COLO668 (cell line): ENCODE data around the gene PCED1B.

ENCODE experiments used
- DNase-seq: peaks from one replicate; lab custom pipeline; 2025; ENCODE audit not compliant: unreplicated experiment; lab: John Stamatoyannopoulos, UW

The PCED1B gene

GRCh38 chr12:47088021-47088944 is 8.9 kb downstream of the PCED1B start:
- DNase-seq: peak; percentile 70

GRCh38 chr12:47091009-47091408 is 11.6 kb downstream of the PCED1B start:
- DNase-seq: no peak

GRCh38 chr12:47094804-47095203 is 15.4 kb downstream of the PCED1B start:
- no peak for DNase-seq

GRCh38 chr12:47095446-47096236 is 16.2 kb downstream of the PCED1B start:
- no peak for DNase-seq

GRCh38 chr12:47097276-47097896 is 18.0 kb downstream of the PCED1B start:
- no peak for DNase-seq

GRCh38 chr12:47098099-47098498 is 18.7 kb downstream of the PCED1B start:
- no peak for DNase-seq

GRCh38 chr12:47099610-47100009 is 20.2 kb downstream of the PCED1B start:
- no peak for DNase-seq

GRCh38 chr12:47100160-47100559 is 20.7 kb downstream of the PCED1B start:
- no peak for DNase-seq

GRCh38 chr12:47102406-47102805 is 23.0 kb downstream of the PCED1B start:
- DNase-seq: no peak

- DNase-seq: no peak
Observed at GRCh38 chr12:47102845-47103651, 23.6 kb downstream of the PCED1B start.

GRCh38 chr12:47105914-47106674 is 26.7 kb downstream of the PCED1B start:
- DNase-seq: peak; percentile 49

GRCh38 chr12:47107446-47107845 is 28.0 kb downstream of the PCED1B start:
- DNase-seq: peak; percentile 24

GRCh38 chr12:47107926-47108325 is 28.5 kb downstream of the PCED1B start:
- peak; percentile 24 for DNase-seq

GRCh38 chr12:47110011-47110541 is 30.7 kb downstream of the PCED1B start:
- no peak for DNase-seq

- DNase-seq: no peak
Observed at GRCh38 chr12:47110718-47111391, 31.4 kb downstream of the PCED1B start.

- no peak for DNase-seq
Observed at GRCh38 chr12:47111392-47111778, 32.0 kb downstream of the PCED1B start.

GRCh38 chr12:47111854-47112253 is 32.4 kb downstream of the PCED1B start:
- DNase-seq: no peak

GRCh38 chr12:47112679-47113078 is 33.3 kb downstream of the PCED1B start:
- DNase-seq: no peak

- no peak for DNase-seq
Observed at GRCh38 chr12:47114481-47114892, 35.1 kb downstream of the PCED1B start.
